GM18858 (cell line): ENCODE data around the gene ENGASE.

Experiments used
- ATAC-seq: cut with Tn5 transposase; IDR thresholded peaks from one replicate; pipeline ENCODE4 v1.9.1; 2021; ENCODE audit not compliant: unreplicated experiment

ENGASE gene

DNA sequence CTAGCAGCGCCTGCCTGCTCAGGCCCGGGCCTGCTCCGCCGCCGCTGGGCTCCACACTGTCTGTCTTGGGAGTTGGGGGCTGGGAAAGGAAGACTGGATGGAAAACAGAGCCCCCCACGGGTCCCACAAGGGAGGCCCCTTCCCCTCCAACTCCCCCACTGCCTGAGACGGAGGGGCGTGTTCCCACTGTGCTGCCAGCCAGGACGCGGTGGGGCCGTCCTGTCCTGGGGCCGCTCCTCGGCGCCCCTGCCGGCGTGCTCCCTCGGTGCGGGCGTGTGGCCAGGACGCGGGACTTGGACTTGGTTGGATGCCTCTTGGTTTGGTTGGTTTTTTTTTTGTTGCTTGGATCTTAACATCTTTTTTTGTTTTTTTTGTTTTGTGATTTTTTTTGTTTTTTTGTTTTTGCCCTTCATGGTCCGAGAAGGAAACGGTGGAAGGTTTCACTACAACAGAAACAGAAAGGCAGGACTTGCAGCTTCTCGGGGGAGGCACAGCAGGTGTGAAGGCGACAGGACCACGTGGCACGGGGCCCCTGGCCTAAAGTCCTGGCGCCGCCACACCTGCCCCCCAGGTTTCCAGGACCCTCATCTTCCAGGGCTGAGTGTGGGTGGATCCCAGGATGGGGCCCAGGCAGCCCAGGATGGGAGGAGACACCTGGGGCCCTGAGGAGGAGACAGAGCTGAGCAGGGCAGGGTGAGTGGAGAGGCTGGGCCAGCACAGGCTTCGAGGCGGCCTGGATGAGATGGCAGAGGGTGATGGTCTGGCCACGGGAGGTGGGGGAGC lies 16.0 kb downstream of the ENGASE start:
- no peak for ATAC-seq

DNA sequence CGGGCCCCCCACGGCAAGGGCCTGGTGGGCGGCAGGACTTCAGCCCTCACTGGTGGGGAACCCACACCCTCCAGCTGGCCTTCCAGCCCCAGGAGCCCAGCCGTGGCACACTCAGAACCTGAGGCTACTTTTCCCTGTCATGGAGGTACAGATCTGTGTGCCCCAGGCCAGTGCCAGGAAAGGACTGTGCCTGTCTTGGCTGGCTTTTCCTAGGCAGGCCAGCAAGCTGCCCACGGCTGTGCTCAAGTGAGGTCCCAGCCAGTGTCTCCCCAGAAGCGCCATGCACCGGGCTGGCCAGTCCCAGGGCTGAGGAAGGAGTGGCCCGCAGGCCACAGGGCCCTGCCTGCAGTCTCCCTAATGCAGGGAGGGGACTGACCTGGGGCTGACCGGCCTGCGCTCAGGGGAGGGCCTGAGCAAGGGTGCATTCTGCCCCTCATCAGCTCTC lies 16.6 kb downstream of the ENGASE start:
- ATAC-seq = no peak

DNA sequence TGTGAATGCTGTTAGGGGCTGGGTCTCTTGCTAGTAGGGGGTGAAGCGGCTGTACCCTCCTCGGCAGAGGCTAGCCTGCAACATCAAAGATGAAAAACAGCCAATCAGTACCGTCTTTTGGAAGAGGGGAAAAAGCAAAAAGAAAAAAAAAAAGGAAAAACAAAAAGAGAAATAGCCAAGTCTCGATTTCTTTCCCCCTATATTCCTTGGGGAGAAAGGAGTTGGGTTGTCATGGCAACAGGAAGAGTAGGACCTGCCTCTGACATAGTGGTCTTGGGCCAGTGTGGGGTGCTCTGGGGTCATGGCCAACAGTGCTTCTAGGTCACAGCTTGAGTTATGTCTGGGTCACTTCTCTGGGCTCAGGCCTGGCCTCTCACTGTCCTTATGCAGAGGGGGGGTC lies 17.9 kb downstream of the ENGASE start:
- no peak for ATAC-seq

DNA sequence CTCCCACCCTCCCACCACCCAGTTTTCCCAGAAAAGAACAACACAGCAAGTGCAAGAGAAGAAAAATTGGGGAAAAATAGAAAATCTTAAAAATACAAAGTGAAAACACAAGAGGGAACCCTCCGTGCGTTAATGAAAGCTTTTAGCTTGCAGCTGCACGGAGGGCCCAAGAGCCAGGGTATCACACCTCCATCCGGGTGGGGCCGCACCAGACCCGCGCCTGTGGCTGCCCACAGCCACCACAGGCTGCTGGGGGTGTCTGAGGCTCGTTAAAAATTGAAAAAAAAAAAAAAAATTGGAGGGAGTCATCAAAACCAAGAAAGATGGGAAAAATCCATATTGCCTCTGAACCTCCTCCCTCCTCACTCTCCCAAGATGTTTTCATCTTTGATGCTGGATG lies 18.6 kb downstream of the ENGASE start:
- no peak for ATAC-seq

DNA sequence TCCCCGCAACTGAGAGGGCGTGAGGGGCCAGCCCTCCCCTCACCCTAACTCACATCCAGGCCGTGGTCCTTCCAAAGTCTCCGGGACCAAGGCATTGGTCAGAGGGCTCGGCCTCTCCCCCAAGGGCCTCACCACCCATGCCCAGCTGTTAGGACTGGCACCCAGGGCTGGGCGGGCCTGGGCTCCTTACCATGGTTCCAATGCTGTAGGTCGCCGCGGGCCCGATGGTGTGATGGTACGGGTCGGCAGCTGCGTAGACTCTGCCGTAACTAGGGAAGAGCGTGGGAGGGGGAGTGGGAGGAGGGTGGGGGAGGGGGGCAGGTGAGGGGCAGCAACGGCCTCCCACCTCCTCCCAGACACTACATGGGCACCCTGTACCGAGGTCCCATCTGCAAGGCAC lies 19.6 kb downstream of the ENGASE start:
- ATAC-seq = no peak

DNA sequence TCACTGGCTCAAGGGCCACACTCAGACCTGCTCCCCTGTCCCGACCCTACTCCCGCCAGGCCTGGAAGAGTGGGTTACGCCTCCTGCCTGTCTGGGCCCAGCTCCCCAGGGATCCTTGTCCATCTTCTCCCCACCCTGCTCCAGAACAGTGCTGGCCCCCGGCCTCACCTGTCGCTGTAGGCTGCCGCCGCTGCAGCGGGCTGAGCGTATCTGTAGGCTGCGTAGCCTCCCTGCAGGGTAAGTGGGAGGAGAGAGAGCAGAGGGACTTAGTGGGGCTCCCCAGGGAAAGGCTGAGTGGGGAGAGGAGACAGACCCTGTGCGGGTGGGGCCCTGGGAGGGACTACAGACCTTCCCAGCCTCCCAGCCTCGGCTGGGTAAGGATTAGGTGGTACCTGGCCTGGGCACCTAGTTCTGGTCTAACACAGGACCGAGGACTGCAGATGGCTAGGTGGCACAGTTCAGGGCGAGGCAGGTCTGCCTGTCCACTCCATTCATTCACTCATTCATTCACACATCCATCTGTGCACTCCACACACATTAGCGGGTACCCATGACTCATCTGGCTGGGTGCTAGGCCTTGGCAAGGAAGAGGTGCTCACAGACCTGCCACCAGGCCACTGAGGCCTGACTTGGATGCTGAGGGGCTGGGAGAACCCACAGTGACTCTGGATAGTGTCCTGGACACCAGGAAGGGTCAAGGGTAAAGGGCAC lies 20.9 kb downstream of the ENGASE start:
- ATAC-seq = no peak

DNA sequence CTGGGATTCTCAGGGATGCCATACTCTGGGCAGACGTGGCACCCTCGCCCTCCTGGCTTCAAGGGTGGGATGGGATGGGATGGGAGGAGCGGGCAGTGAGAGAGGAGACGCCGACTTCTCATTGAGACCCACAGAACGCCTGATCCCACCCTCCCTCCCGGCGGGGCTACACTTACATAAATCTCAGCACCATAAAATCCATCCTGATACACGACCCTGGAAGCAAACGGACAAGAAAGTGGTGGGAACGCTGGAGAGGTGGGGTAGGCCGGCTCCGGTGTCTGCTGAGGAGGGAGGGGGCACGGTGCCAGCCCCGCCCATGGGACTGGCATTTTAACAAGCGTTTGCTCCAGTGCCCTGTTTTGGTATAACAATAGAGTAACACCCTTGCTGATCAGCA lies 21.9 kb downstream of the ENGASE start:
- no peak for ATAC-seq

DNA sequence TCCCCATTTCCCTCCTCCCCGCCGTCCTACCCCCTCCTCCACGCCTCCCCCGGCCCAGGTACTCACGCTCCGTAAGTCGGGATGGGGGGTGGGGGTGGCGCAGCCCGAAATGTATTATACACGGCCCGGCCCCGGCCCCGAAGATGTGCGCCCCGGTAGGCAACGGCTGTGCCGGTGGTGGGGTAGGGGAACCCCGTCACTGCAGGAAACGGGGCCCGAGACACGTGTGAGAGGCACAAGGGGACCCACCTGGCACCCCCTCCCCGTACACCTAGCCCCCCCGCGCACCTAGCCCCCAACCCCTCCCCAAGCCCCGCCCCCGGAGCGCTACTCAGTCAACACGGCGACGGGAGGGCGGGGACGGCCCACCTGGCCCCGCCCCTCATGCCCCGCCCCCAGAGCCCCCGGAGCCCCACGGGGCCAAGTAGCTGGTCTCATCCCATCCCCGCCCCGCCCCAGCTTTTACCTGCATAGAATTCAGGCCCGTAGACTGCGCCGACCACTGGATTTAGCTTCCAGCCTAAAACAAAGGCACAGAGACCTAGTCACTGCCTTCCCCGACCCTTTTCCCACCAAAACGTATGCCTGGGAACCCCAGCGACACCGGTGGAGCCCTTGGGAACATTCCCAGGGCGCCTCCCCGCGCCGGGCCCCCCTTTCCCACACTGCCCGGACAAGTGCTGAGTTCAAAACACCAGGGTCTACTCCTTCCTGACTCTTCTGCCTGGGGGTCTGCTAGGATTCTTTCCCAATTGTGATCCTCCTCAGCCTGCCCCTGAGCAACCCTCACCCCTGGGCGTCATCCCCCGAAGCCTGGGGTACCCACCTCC lies 22.8 kb downstream of the ENGASE start:
- ATAC-seq = no peak

DNA sequence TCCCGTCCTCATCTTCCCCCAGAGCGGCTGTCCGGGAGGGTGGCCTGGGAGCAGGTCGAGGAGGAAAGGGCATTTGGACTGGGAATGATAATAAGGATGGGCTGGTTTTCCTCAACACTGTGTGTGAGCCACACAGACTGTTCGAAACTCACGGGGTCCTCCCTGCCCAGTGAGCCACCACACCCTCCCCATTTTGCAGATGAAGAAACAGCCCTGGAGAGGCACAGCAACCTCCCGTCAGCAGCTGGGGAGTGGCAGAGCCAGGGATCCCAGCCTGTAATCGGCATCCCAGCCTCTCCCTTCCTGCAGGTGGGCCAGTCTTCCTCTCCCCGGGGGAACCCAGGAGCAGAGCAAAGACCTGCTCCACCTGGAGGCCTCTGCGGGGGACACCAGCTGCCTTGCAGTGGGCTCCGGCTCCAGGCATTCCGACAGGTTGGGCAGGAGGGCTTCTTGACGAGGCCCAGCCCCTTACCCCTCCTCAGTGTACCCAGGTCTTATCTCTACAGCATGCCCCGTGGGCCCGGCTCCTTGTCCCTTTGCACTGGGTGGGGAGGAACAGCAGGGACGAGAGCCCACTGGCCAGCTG lies 23.8 kb downstream of the ENGASE start:
- ATAC-seq = no peak

DNA sequence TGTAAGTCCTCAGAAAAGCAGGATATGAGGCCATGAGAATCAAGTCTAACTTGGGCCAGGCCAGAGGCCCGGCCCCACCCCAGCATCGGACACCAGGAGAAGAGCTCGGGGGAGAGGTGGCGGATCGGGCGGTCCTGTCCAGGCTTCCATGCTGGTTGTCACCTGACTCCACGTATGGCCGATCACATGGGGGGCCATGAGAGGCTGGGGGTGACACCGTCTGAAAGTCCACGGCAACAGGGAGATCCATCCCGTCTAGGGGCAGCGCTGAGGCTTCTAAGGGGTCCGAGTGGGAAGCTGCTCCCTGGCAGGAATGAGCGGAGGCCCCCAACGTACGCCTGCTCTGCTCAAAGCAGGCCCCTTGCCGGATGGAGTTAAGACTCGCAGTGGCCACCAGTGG lies 25.8 kb downstream of the ENGASE start:
- ATAC-seq = no peak

DNA sequence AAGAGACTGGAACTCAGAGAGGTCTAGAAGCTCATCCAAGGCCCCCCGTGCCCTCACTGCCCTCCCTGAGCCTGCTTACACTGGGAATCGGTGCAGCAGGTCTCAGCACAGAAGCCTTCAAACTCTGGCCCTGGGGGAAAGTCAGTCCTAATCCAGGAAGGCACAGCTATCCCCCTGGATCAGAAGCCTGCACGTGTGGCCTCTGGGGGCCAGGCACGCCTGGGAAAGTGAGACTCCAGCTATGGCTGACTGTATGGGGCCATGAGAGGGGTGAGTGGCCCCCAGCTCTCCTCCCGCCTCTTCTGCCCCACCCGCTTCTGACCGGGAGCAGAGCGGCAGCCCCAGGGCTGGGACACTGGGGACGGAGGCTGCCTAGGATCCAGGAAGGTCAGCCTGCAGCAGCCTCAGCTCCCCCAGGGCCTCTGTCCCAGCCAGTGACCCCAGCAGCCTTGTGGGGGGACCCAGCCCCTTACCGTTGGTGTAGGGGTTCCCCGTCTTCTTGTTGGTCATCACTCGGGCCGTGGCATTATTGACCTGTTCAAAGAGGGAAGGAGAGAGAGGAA lies 26.6 kb downstream of the ENGASE start:
- no peak for ATAC-seq

DNA sequence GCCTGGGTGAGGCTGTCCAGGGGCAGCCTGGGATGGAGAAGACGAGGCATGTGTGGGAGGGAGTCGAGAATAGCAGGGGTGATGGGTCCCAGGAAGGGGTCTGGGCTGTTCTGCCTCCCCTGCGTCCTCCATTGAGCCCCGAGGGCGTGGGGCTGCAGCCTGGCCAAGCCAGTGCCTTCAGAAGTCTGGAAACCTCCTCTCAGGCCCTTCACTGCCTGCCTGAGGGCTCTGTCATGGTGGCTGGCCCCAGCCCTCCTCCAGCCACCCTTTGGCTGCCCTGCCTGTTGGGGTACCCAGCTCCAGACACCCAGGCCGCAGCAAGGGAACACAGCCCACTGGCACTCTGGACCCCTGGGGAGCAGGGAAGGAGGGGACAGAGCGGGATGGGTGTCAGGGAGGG lies 27.6 kb downstream of the ENGASE start:
- no peak for ATAC-seq

DNA sequence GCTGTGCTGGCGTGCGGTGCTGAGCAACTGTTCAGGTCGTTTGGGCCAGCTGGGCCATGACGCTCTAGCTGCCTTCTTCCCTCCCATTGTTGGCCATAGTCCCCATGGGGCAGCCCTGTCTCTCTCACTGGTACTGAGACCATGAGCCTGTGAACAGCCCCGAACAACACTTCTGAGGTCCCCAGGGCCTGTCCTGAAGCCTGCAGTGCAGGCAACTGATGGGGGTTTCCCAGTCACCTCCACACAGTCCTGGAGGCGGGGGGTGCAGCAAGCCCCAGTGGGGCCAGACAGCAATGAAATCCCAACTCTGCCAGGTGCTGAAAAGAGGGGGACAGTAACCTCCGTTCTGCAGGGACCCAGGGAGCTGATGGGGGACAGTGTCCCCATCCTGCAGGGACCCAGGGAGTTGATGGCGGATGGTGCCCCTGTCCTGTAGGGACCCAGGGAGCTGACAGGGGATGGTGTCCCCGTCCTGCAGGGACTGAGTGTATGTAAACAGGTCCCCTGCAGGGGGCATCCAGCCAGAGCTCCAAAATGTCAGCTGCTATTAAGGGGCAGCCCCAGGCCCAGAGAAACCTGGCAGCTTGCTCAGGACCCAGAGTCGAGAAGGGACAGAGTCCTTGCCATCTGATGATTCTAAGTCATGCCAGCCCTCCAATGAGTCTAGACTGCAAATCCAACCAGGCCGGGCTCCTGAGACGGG lies 30.4 kb downstream of the ENGASE start:
- no peak for ATAC-seq

DNA sequence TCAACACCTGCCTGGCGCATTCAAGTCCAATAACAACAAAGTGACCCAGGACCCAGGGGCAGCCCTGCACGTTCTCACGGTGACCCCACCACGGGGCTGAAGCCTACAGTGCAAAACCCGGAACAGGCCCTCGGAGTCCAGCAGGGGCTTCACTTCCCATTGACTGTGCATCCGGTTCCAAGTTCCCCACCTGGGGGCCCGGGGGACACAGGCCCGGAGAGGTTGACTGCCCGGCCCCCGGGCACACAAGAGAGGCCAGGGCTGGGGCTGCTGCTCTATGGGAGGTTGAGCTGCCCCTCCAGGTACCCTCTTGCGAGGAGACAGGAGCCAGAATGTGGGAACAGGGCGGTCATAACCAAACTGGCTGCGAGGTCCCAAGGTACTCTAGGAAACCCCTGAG lies 31.3 kb downstream of the ENGASE start:
- ATAC-seq = no peak

DNA sequence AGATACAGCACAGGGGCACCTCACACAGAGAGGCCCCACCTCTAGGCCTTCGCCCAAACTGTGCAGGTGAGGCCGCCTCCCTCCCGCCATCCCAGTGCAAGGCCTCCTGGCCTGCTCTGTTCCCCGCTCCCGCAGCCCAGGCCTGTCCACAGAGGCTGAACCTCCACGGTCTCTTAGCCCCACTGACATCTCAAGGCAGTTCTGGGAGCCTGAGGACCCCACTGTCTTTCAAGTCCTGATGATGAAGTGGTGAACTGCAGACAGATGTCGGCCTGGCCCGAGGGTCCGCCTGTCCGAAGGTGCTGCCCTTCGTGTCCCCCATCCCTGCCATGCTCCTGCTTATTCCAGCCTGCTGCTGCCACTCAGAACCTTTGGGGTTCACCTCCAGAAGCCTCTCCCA lies 32.3 kb downstream of the ENGASE start:
- no peak for ATAC-seq

DNA sequence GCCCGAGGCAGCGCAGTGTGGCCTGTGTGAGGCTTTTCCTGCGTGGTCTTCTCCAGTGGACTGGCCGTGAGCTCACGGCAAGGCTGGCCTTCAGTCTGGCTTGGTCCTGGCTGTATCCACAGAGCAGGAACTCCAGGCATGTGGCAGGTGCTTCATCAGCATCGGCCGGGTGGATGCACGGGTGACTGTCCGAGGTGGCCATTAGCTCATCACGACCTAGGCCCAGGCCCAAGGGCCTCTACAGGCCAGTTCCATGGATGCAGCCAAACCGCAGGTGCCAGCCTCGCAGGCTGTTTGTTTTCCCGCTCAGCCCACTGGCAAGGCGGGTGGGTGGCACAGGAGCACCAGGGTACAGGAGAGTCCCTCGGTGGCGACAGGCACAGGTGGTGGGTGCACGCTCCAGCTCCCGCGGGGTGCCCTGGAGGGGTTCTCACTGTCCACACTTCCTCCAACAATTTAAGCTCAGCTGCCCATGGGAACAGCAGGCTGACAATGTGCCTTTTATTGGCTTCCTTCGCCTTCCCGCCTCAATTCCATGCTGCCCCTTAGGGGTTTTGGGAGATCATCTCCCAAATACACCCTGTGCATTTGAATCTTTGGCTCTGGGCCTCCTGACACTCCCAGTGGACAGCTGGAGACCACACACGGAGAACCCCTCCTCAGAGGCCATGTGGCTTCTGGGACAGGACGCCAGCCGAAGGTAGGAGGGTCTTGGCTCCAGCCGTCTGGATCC lies 33.0 kb downstream of the ENGASE start:
- no peak for ATAC-seq

DNA sequence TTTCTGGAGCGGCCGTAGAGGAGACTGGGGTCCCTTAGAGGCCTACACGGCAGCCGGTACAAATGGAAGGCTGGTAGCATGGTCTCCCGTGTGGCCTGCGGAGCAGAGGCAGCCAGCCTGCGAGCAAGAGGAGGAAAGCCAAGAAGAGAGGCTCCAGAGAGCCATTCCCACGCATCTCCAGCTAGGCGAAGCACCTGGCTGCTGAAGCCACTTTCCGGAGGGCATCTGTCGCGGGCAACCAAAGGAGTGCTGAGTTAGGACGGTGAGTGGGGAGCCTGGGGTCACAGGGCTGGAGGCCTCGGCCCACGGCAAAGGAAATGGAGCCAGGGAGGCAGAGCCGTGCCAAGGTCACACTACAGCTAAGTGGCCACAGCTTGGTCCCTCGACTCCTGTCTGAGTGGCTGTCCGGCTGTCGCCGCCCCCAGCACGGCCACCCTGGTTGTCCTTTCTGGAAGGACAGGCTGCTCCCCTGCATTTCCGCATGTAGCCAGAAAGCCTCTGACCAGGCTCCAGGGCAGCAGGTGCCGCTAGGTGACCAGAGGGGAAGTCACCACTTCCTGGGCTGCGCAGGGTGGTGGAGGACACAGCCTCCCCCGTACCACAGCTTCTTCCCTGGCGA lies 33.7 kb downstream of the ENGASE start:
- ATAC-seq = no peak

DNA sequence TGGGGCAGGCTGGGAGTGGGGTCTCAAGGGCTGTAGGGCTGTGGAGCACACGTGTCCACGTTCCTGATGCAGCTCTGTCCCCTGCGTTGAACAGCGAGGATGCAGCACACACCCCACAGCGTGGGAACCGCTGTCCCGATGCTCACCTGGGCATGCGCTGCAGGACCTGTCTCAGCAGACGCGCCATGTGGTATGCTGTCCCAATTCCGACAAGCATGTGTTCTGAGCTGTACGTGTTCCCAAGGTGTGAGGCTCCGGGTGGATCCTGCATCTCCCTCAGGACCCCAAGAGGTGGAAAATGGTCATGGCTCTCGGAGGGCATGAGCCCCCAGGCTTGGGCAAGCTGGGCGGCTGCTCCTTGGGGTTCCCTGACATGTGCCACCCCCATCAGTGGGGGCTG lies 34.2 kb downstream of the ENGASE start:
- no peak for ATAC-seq

DNA sequence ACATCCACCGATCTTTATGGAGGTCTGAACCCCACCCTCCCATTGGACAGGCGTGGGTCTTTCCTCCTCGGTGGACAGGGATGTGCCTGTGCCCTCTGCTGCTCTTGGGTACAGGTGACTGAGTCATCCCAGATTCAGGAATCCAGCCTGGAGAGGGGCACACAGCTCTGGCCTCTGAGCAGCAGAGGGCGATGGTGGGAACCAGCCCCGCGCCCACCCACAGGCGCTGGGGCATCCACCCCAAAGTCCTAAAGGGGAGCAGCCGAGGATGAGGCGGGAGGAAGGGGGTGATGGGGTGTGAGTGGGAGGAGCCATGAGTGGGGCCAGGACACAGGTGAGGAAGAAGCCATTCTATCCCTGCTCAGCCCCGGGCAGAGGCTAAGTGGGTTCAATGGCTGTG lies 35.0 kb downstream of the ENGASE start:
- ATAC-seq = no peak
